Fibroblast of lung (primary cell): ENCODE measurements around the gene NKD1. TPM values are rescaled to one million over a fixed set of nuclear protein-coding genes. Genes with fewer than 3 reads are reported as not detected.

ENCODE experiments used
- DNase-seq, 2 donors: peaks; one replicate each; pipeline versions ENCODE4 v3.0.0 to v3.0.0-alpha.2; 2010; ENCODE audit warnings: low read depth in 2 of 2
- H2AFZ ChIP-seq: 2 replicates; pipeline ENCODE4 v1.5.1; 2012; ENCODE audit warnings: low read length, control low read depth, inconsistent platforms
- H3K27ac ChIP-seq: 2 replicates; pipeline ENCODE4 v1.5.1; 2011; ENCODE audit warnings: low read length, control low read depth; ENCODE audit not compliant: insufficient read depth
- H3K27me3 ChIP-seq: 2 replicates; pipeline ENCODE4 v1.5.1; 2011; ENCODE audit warnings: mild to moderate bottlenecking, low read length; ENCODE audit not compliant: control insufficient read depth, insufficient read depth
- H3K36me3 ChIP-seq: 2 replicates; pipeline ENCODE4 v1.5.1; 2011; ENCODE audit warnings: low read length; ENCODE audit not compliant: control insufficient read depth, insufficient read depth
- H3K4me1 ChIP-seq: 2 replicates; pipeline ENCODE4 v1.5.1; 2011; ENCODE audit warnings: low read length; ENCODE audit not compliant: control insufficient read depth, insufficient read depth; ENCODE audit errors: extremely low read depth
- H3K4me2 ChIP-seq: 2 replicates; pipeline ENCODE4 v1.5.1; 2011; ENCODE audit warnings: low read length, control low read depth; ENCODE audit not compliant: insufficient read depth; ENCODE audit errors: extremely low read depth
- H3K4me3 ChIP-seq, 4 experiments: fragments of 200-600 bp in 1 of 4; sonication (generic) in 1 of 4; replicated peaks in 1 of 4; 2 replicates each; pipeline ENCODE4 v1.5.1; 2011 to 2016; ENCODE audit warnings: low read length in 4 of 4, low read depth in 3 of 4, mild to moderate bottlenecking in 3 of 4, control low read depth in 2 of 4, inconsistent platforms in 1 of 4, mixed read lengths in 1 of 4; ENCODE audit not compliant: insufficient read depth in 1 of 4; ENCODE audit errors: control extremely low read depth in 1 of 4
- H3K79me2 ChIP-seq: 2 replicates; pipeline ENCODE4 v1.5.1; 2012; ENCODE audit warnings: mild to moderate bottlenecking, low read length, inconsistent platforms; ENCODE audit not compliant: control insufficient read depth, insufficient read depth
- H3K9ac ChIP-seq: 2 replicates; pipeline ENCODE4 v1.5.1; 2011; ENCODE audit warnings: mild to moderate bottlenecking, low read length, control low read depth; ENCODE audit not compliant: insufficient read depth
- H3K9me3 ChIP-seq: 2 replicates; pipeline ENCODE4 v1.5.1; 2012; ENCODE audit warnings: low read depth, low read length; ENCODE audit not compliant: control insufficient read depth, insufficient read depth
- H4K20me1 ChIP-seq: 2 replicates; pipeline ENCODE4 v1.5.1; 2011; ENCODE audit warnings: low read length; ENCODE audit not compliant: control insufficient read depth, insufficient read depth; ENCODE audit errors: extremely low read depth
- EZH2 ChIP-seq: IDR thresholded peaks from 2 replicates; pipeline ENCODE4 v1.5.1; 2012; ENCODE audit warnings: low read length, control low read depth, mild to moderate bottlenecking; ENCODE audit errors: missing control alignments
- polyA plus RNA-seq, 2 donors: library from polyadenylated mRNA; depleted of rRNA in 1 of 2; stranded (reverse) in 1 of 2; unstranded in 1 of 2; fragments of >200 nt; gene quantifications; 2 replicates each; pipeline ENCODE4 v1.2.1, GENCODE V29; 2011 to 2012; ENCODE audit warnings: missing spikeins in 1 of 2
- total RNA-seq: library from RNA; depleted of rRNA; stranded (reverse); fragments of >200 nt; gene quantifications from 2 replicates; pipeline ENCODE4 v1.2.1, GENCODE V29; 2014
- TF ChIP-seq, protein P1 (sequence below), 2 donors: IDR thresholded peaks in 1 of 2; conservative IDR thresholded peaks in 1 of 2; 1 replicate in 1 of 2; 2 replicates in 1 of 2; pipeline ENCODE4 v1.5.1; 2011 to 2012; ENCODE audit warnings: low read length in 2 of 2, control low read depth in 1 of 2, inconsistent platforms in 1 of 2, low read depth in 1 of 2, mild to moderate bottlenecking in 1 of 2

Gene NKD1
- total and polyA plus RNA-seq, 2 donors (not counting 1 experiment from before 2014, with no cell fraction given), result under 0.01 to 0.12 TPM

DNA sequence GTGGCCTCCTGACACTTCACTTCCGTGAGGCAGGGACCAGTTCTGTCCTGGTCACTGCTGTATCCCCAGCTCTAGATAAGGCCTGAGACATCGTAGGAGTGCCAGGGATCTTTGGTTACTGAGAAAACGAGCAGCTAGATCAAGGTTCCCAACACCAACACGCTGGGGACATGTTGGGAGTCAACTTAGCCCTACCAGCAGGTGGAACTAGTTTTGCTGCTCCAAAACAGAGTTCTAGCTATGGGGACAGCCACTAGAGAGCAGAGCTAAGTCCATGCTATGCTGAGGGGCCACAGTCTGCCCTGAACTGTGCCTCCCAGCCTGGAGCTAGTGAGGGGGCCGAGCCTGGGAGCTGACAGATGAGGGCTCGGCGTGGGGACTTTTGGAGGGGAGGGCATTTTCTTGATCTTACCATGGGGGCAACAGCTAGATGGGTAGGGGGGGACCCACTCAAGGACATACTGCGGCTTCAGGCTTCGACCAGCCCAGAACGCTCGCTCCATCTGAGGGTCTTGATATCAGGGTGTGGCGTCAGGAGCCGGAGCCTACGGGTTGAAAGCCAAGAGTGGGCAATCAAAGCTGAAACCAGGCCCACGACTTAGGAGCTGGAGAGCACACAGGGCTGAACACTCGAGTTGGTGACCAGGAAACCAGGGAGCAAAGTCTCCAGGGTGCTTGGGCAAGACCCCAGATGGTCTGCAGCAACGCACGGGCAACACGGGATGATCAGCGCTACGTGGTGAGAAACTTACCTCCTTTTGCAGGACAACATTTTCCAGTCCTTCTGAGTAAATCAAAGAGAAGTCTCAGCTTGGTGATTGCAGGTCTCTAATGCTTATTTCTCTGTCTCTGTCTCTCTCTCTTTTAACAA lies 119.5 kb downstream of the NKD1 start:
- H3K4me1 ChIP-seq, result no peaks in the 10 kb centered on the region
- no peak overlapping the region for H3K4me2 ChIP-seq
- no peaks in the 10 kb centered on the region for H3K27me3 ChIP-seq
- no peak overlapping the region for H3K4me3 ChIP-seq
- DNase-seq, result no peak
- no peak overlapping the region for H3K27ac ChIP-seq
- no peaks in the 10 kb centered on the region for H3K79me2 ChIP-seq
- TF ChIP-seq, protein P1, sequence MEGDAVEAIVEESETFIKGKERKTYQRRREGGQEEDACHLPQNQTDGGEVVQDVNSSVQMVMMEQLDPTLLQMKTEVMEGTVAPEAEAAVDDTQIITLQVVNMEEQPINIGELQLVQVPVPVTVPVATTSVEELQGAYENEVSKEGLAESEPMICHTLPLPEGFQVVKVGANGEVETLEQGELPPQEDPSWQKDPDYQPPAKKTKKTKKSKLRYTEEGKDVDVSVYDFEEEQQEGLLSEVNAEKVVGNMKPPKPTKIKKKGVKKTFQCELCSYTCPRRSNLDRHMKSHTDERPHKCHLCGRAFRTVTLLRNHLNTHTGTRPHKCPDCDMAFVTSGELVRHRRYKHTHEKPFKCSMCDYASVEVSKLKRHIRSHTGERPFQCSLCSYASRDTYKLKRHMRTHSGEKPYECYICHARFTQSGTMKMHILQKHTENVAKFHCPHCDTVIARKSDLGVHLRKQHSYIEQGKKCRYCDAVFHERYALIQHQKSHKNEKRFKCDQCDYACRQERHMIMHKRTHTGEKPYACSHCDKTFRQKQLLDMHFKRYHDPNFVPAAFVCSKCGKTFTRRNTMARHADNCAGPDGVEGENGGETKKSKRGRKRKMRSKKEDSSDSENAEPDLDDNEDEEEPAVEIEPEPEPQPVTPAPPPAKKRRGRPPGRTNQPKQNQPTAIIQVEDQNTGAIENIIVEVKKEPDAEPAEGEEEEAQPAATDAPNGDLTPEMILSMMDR (conservative IDR thresholded peaks at IDR 0.05 in 1 of 2, IDR thresholded peaks at IDR 0.05 in 1 of 2; ENCODE audit: low read depth in 1 of 2, low read length in 2 of 2), result no peak
- no peak for TF ChIP-seq EZH2
- H4K20me1 ChIP-seq, result no peaks in the 10 kb centered on the region
- H2AFZ ChIP-seq, result no peak overlapping the region
- peaks cover 2% of the 10 kb centered on the region for H3K9me3 ChIP-seq
- no peaks in the 10 kb centered on the region for H3K36me3 ChIP-seq
- H3K9ac ChIP-seq, result no peak overlapping the region

DNA sequence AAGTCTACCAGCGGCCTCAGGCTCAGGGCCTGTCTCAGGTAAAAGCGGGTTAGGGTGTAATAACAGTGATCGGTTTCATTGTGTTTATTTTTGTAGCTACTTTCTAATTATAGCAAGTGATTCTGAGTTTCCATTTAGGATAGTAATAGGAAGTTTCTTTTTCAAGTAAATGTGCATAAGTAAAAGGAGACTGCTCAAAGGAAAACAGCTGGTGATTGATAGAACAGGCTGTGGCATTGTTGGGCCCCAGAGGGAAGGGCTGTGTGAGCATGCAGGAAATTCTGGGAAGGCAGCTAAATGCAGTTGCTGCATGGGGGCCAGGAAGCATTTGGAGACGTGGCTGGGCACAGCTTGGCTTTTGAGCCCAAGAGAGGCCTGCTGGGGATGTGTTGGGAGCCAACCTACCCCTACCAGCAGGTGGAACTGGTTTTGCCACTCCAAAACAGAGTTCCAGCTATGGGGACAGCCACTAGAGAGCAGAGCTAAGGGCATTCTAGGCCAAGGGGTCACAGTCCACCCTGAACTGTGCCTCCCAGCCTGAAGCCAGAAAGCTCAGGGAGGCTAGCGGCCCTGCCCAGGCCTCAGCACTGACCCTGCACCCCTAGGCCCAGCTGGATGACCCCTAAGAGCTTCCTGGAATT lies 120.3 kb downstream of the NKD1 start:
- no peaks in the 10 kb centered on the region for H3K36me3 ChIP-seq
- TF ChIP-seq, protein P1 (conservative IDR thresholded peaks at IDR 0.05 in 1 of 2, IDR thresholded peaks at IDR 0.05 in 1 of 2; ENCODE audit: low read depth in 1 of 2, low read length in 2 of 2), result no peak
- TF ChIP-seq EZH2, result no peak
- H2AFZ ChIP-seq, result no peak overlapping the region
- no peak overlapping the region for H3K9ac ChIP-seq
- H3K4me1 ChIP-seq, result no peaks in the 10 kb centered on the region
- no peaks in the 10 kb centered on the region for H3K27me3 ChIP-seq
- no peaks in the 10 kb centered on the region for H4K20me1 ChIP-seq
- DNase-seq, result no peak
- peaks cover 2% of the 10 kb centered on the region for H3K9me3 ChIP-seq
- H3K79me2 ChIP-seq, result no peaks in the 10 kb centered on the region
- H3K4me3 ChIP-seq, result no peak overlapping the region
- H3K4me2 ChIP-seq, result no peak overlapping the region
- no peak overlapping the region for H3K27ac ChIP-seq

- H3K36me3 ChIP-seq, result no peaks in the 10 kb centered on the region
- H2AFZ ChIP-seq, result no peak overlapping the region
- no peaks in the 10 kb centered on the region for H3K4me1 ChIP-seq
- H3K79me2 ChIP-seq, result no peaks in the 10 kb centered on the region
- no peak overlapping the region for H3K27ac ChIP-seq
- no peak for DNase-seq
- no peak overlapping the region for H3K4me2 ChIP-seq
- peaks cover 2% of the 10 kb centered on the region for H3K9me3 ChIP-seq
- no peak overlapping the region for H3K9ac ChIP-seq
- TF ChIP-seq, protein P1 (conservative IDR thresholded peaks at IDR 0.05 in 1 of 2, IDR thresholded peaks at IDR 0.05 in 1 of 2; ENCODE audit: low read depth in 1 of 2, low read length in 2 of 2), result no peak
- no peak for TF ChIP-seq EZH2
- H3K4me3 ChIP-seq, result no peak overlapping the region
- no peaks in the 10 kb centered on the region for H4K20me1 ChIP-seq
- no peaks in the 10 kb centered on the region for H3K27me3 ChIP-seq
Measured at GRCh38 chr16:50669741-50670140, 121.5 kb downstream of the NKD1 start.
